ENCODE results near the gene COL6A2.
"Not testable (repeated sequence)": the region's sequence is repeated elsewhere in the genome, so short reads cannot be mapped to it uniquely, and the experiment has no call there.

COL6A2 gene

GRCh38 chr21:46079352-46080170 lies 18.4 kb upstream of the COL6A2 start:
- DNase-seq = peak; percentile 40

GRCh38 chr21:46080171-46081021 lies 17.5 kb upstream of the COL6A2 start:
- peak; percentile 47 for DNase-seq

GRCh38 chr21:46081022-46081861 lies 16.7 kb upstream of the COL6A2 start:
- DNase-seq = peak; percentile 44

GRCh38 chr21:46081862-46082712 lies 15.8 kb upstream of the COL6A2 start:
- peak; percentile 33 for DNase-seq

- DNase-seq = peak; percentile 34
Observed at GRCh38 chr21:46082713-46082962, 15.3 kb upstream of the COL6A2 start.

- peak; percentile 40 for DNase-seq
Observed at GRCh38 chr21:46082963-46083790, 14.7 kb upstream of the COL6A2 start.

- DNase-seq = peak; percentile 37
Observed at GRCh38 chr21:46083791-46084561, 13.9 kb upstream of the COL6A2 start.

- peak; percentile 30 for DNase-seq
Observed at GRCh38 chr21:46084709-46085108, 13.2 kb upstream of the COL6A2 start.

GRCh38 chr21:46085259-46085658 lies 12.7 kb upstream of the COL6A2 start:
- DNase-seq = not testable (repeated sequence)

GRCh38 chr21:46087641-46088040 lies 10.3 kb upstream of the COL6A2 start:
- DNase-seq = no peak

GRCh38 chr21:46088189-46088588 lies 9.7 kb upstream of the COL6A2 start:
- no peak for DNase-seq

GRCh38 chr21:46089285-46089684 lies 8.6 kb upstream of the COL6A2 start:
- DNase-seq = no peak

- DNase-seq = peak; percentile 46
Observed at GRCh38 chr21:46091118-46091517, 6.8 kb upstream of the COL6A2 start.

GRCh38 chr21:46091631-46092025 lies 6.3 kb upstream of the COL6A2 start:
- peak; percentile 32 for DNase-seq

GRCh38 chr21:46092026-46092764 lies 5.7 kb upstream of the COL6A2 start:
- peak; percentile 36 for DNase-seq

- peak; percentile 40 for DNase-seq
Observed at GRCh38 chr21:46092811-46093667, 4.9 kb upstream of the COL6A2 start.

- DNase-seq = peak; percentile 46
Observed at GRCh38 chr21:46093668-46094400, 4.1 kb upstream of the COL6A2 start.
